ENCODE data around the gene INPP4B.

Gene INPP4B

DNA sequence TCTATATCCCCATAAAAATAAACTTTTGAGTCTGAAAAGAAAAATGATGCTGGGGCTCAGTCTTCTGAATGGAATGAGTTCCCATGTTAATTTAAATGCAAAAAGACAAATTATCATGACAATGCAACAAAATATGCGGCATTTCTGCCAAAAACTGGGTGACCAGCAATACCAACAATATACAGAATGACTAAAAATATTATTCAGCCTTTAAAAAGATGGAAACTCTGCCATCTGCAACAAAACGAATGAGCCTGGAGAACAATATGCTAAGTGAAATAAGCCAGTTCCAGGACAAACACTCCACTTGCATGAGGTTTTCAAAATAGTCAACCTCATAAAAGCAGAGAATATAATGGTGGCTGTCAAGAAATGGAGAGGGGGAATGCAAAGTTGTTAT, 651.2 kb downstream of the INPP4B start:
- DNase-seq, result no peak

DNA sequence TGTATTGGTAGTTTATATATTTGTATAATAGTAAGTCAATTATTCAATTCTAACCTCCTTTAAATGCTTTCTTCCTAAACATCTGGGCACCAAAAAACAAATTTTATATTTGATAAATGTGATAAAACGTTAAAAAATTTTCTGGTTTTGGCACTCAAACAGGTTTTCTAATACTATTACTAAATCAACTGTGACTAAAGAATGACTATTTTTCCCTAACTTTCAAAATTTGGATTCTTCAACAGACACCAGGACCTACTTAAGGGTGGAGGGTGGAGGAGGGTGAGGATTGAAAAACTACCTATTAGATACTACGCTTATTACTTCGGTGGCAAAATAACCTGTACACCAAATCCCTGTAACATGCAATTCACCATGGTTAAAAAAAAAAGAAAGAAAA, 654.2 kb downstream of the INPP4B start:
- no peak for DNase-seq

- no peak for DNase-seq
Observed at GRCh38 chr4:142181021-142181420, 665.1 kb downstream of the INPP4B start.

GRCh38 chr4:142169216-142169615, 676.9 kb downstream of the INPP4B start:
- no peak for DNase-seq

DNA sequence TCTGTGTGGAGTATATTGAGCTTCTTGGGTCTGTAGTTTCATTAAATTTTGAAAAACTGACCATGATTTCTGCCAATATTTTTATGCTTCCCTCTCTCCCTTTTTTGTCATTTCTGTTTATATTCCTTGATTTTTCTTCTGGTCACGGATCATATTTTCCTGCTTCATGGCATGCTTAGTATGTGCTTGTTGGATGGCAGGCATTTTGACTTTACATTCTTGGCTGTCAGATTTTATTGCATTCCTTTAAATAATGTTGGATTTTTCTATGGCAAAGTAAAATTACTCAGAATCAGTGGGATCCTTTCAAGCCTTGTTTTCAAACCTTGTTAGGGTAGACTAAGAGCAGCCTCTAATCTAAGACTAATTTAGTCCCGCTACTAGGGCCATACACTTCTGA, 677.9 kb downstream of the INPP4B start:
- no peak for DNase-seq

GRCh38 chr4:142164767-142165500, 681.2 kb downstream of the INPP4B start:
- no peak for DNase-seq

GRCh38 chr4:142161086-142161485, 685.0 kb downstream of the INPP4B start:
- no peak for DNase-seq

- no peak for DNase-seq
Observed at GRCh38 chr4:142160509-142160908, 685.6 kb downstream of the INPP4B start.

GRCh38 chr4:142158980-142159379, 687.1 kb downstream of the INPP4B start:
- no peak for DNase-seq

DNA sequence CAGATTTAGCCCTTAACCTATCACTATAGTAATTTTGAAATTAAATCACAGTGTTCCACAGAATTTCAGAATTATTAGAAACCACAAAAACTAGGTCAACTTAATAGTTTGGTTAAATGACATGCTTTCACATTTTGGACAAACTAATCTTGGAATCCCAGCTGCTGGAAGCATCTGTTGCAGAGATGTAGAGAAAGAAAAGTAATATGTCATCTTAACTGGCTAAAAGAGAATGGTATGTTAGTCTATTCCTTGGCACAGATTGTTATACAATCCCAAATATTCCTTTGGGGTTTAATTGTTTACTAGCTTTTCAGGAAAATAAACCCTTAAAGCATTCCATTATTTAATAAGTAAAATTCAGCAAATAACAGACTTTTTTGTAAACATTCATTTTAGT, 689.8 kb downstream of the INPP4B start:
- no peak for DNase-seq

DNA sequence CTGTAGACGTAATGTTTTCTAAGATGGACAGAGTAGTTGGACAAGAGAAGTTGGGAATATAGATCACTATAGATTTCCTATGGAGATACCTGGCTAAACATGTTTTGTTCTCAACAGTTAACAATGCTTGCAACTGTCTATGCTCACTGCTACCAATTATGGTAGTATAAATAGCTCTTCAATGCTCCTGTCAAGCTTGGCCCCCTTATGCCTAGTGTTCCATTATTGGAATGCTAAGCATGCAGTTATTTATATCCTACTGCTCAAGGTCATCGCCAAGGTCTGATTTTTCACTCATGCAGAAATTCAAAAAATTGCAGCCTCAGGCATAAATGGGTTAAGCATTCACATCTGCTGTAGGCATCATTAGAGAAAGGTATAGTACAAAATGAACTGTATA, 690.8 kb downstream of the INPP4B start:
- no peak for DNase-seq

DNA sequence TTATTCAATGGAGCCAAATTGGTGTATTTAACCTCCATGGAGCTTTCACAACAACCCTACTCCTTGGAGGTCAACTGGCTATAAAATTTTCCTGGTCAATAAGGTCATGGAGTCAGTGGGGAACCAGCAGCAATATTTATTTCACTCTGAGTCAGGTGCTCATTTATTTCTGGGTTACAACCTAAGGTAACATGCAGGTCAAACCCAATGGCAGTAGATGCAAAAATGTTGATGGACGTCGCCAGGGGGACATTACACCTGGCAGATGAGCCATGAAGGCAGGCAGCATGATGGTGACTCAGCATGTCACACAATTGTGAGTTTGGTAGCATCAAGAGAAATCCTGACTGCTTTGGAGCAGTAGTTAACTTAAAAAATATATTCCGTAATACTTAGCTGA, 695.6 kb downstream of the INPP4B start:
- DNase-seq, result no peak

DNA sequence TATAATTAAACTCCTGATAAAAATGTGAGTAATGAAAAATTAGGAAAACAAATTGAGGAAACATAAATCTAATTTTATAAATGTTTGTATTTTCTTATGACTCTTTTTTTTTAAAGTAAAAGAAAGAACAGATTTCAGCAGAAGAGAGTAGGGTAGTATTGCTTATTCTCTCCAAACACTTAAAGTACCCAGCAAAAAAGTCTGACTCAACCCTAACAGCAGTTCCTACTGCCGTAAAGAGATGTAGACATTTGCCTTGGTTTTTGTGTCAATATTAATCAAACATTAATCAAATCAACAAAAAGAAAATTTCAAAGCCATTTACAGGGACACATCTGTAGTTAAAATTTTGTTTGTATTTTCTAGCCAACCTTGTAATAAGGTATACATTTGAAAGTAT, 701.3 kb downstream of the INPP4B start:
- DNase-seq, result no peak

DNA sequence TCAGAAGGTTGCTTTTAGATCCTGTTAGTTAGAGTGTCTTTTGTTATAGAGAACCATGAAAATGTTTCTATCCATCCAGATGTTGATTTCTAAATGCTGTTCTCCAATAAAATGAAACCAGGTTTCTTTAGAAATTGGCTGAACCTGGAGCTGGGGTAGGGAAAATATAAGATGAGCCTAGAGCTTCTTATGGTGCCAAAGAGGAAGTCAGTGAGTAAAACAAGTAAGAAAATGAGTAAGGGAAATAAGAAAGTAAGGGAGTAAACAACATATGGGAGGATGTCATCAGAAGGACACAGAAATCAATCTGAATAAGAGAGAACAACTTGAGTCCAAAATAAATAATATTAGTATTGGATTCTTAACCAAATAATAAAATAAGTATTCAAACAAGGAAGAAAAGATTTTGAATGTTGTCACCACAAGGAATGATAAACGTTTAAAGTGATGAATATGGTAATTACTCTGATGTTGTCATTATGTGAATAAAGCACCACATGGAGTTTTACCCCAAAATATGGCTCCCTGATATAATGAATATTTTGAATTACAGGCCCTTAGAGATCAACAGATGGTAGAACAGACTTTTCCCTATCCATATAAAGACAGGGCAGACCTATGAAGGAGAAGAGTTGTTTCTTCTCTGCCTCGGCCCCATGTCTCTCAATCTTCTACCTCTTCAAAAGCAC, 703.6 kb downstream of the INPP4B start:
- no peak for DNase-seq

- no peak for DNase-seq
Observed at GRCh38 chr4:142141224-142141623, 704.9 kb downstream of the INPP4B start.

DNA sequence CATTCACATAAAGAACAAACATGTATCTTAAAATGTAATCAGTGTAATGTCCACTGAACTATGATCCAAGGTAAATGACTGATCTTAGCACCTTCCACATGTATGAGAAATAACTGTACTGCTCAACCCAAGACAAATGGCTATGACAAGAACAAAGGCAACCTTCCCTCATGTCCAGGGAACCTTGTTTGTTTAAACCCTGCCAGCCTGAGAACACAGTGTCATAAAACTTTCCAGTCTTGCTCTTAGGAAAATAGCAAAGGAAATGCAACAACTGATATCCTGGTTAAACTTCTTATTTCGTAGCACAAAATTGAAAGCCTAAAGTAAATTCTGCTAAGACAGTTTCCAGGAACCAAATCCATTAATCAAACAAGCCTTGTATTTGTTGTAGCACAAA, 715.4 kb downstream of the INPP4B start:
- DNase-seq, result no peak

DNA sequence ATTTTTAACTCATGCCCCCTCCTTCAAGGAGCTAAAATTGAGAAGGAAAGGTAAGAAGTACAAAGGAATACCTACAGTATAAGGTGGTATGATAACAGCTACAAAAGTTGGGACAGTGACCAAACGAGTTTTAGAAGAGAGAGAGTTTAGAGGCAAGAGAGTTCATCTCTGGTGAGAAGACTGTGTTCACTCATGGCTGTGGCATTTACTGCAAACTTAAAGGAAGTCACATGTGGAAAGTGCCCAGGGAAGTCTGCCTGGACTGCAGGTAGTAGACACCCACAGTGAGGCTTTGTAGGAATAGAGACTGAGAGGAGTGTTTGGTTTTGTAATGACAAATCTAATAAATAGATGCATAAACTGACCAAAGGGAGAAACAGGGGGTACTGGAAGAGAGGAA, 716.2 kb downstream of the INPP4B start:
- DNase-seq, result no peak

DNA sequence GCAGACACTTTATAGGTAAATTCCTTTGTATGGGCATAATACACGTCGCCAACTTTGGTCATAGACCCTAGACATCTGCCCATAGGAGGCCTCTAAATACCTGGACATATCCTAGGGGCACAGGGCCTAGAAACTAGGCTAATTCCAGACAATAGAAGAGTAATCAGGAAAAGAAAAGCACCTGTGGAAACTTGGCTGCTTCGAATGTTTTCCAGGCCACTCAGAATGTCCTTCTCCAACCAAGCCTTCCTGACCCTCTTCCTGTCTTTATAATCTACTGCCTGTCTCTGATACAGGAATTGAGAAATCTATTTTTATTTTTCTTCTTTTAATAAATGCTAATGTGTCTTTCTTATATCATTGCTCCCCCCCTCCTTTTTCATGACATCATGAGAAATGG, 716.6 kb downstream of the INPP4B start:
- no peak for DNase-seq

DNA sequence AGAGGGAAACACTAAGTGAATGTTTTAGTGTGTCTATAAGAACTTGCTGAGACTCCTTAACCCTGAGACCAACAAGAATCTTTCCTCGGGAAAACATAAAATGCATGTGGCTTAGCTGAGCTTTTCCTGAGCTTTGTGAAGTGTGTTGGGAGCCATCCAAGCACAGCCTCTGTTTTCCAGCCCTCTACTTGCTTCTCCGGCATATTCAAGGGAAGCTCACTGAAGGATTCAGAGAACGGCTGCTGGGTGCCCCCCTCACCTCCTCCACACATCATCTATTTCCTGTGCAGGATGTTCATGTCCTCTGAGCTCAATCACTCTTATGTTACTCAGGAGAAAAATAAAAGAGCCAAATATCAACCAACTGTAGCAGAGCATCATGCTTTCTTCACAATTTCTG, 717.6 kb downstream of the INPP4B start:
- no peak for DNase-seq

- no peak for DNase-seq
Observed at GRCh38 chr4:142126890-142127497, 719.1 kb downstream of the INPP4B start.

DNA sequence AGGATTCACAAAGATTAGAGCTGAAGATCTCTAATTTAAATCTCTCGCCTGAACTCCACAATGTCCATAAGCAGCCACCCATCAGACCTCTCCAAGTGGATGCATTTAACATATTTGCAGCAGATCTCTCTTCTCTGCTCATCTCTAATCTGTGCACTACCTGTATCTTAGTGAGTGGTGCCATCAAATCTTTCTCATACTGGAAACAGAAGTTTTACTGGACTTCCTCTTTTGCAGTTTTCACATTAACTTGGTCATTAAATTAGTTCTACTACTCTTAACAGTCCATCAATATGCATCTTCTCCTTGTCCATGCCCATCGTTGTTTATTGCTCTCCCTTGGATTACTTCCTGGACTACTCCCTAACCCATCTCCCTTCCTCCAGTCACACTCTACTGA, 721.2 kb downstream of the INPP4B start:
- no peak for DNase-seq

- no peak for DNase-seq
Observed at GRCh38 chr4:142121448-142122350, 724.4 kb downstream of the INPP4B start.

GRCh38 chr4:142120921-142121320, 725.2 kb downstream of the INPP4B start:
- DNase-seq, result no peak
